Naive thymus-derived CD4-positive, alpha-beta T cell (primary cell): ENCODE results near the gene HIPK2. TPM values are rescaled to one million over a fixed set of nuclear protein-coding genes. Genes with fewer than 3 reads are reported as not detected.
A peak's percentile ranks its signal among the peaks of the same experiment; 100 is the strongest.

ENCODE experiments used
- ATAC-seq: fragments of 150-1000 bp; cut with Tn5 transposase; 2 replicates; pipeline ENCODE4 v1.10.0; 2021; ENCODE audit warnings: mild to moderate bottlenecking, moderate library complexity
- CTCF ChIA-PET: fragments of 350-600 bp; sonication (Branson Sonifier 250); formaldehyde crosslinking; loops from one replicate; lab custom pipeline; 2021; ENCODE audit warnings: antibody characterized with exemption; lab: Charles Lee
- POLR2A ChIA-PET: fragments of 350-600 bp; sonication (Branson Sonifier 250); formaldehyde crosslinking; loops from one replicate; lab custom pipeline; 2021; ENCODE audit warnings: antibody characterized with exemption, inconsistent platforms; lab: Charles Lee
- DNase-seq, 9 donors: peaks; one replicate each; pipeline versions ENCODE4 v3.0.0 to v3.0.0-alpha.2; 2020 to 2022; ENCODE audit warnings: mixed read lengths in 1 of 9
- H3K27ac ChIP-seq: one replicate; pipeline ENCODE4 v1.7.0; 2013; ENCODE audit warnings: mild to moderate bottlenecking, low read depth, low read length, moderate library complexity
- H3K27me3 ChIP-seq, 2 donors: one replicate each; pipeline ENCODE4 v1.7.0; 2013; ENCODE audit warnings: low read length in 2 of 2, mild to moderate bottlenecking in 2 of 2, moderate library complexity in 2 of 2; ENCODE audit not compliant: control insufficient read depth in 2 of 2, insufficient read depth in 2 of 2
- H3K36me3 ChIP-seq, 3 experiments: 1 replicate in 2 of 3; 2 replicates in 1 of 3; pipeline ENCODE4 v1.7.0; 2013; ENCODE audit warnings: low read length in 3 of 3, mild to moderate bottlenecking in 3 of 3, moderate library complexity in 1 of 3; ENCODE audit not compliant: insufficient read depth in 3 of 3, control insufficient read depth in 2 of 3
- H3K4me1 ChIP-seq, 2 donors: one replicate each; pipeline ENCODE4 v1.7.0; 2013; ENCODE audit warnings: low read length in 2 of 2, mild to moderate bottlenecking in 2 of 2, moderate library complexity in 1 of 2; ENCODE audit not compliant: control insufficient read depth in 2 of 2, insufficient read depth in 2 of 2
- H3K4me3 ChIP-seq: 2 replicates; pipeline ENCODE4 v1.7.0; 2013; ENCODE audit warnings: mild to moderate bottlenecking, low read length
- H3K9me3 ChIP-seq, 3 experiments: 1 replicate in 2 of 3; 2 replicates in 1 of 3; pipeline ENCODE4 v1.7.0; 2013; ENCODE audit warnings: low read length in 3 of 3; ENCODE audit not compliant: control insufficient read depth in 2 of 3
- H3K27ac Mint-ChIP-seq, 9 donors: one replicate each; pipeline ENCODE4 v1.8.0; 2020 to 2022; ENCODE audit warnings: mixed read lengths in 9 of 9, mild to moderate bottlenecking in 8 of 9, moderate library complexity in 5 of 9, inconsistent platforms in 2 of 9
- H3K27me3 Mint-ChIP-seq, 5 donors: one replicate each; pipeline ENCODE4 v1.8.0; 2021 to 2022; ENCODE audit warnings: mixed read lengths in 5 of 5, mild to moderate bottlenecking in 1 of 5
- H3K36me3 Mint-ChIP-seq, 5 donors: one replicate each; pipeline ENCODE4 v1.8.0; 2020 to 2022; ENCODE audit warnings: mixed read lengths in 5 of 5, mild to moderate bottlenecking in 3 of 5, inconsistent platforms in 1 of 5
- H3K4me1 Mint-ChIP-seq, 7 donors: one replicate each; pipeline ENCODE4 v1.8.0; 2020 to 2022; ENCODE audit warnings: mixed read lengths in 7 of 7, mild to moderate bottlenecking in 3 of 7, inconsistent platforms in 1 of 7
- H3K4me3 Mint-ChIP-seq, 10 donors: one replicate each; pipeline ENCODE4 v1.8.0; 2020 to 2022; ENCODE audit warnings: mild to moderate bottlenecking in 10 of 10, mixed read lengths in 10 of 10, moderate library complexity in 6 of 10, inconsistent platforms in 2 of 10
- H3K9me3 Mint-ChIP-seq, 11 donors: one replicate each; pipeline ENCODE4 v1.8.0; 2020 to 2022; ENCODE audit warnings: mixed read lengths in 11 of 11, mild to moderate bottlenecking in 4 of 11, inconsistent platforms in 1 of 11, moderate library complexity in 1 of 11
- intact Hi-C, 2 donors: fragments of 100-400 bp; cut with micrococcal nuclease; formaldehyde crosslinking; loops; one replicate each; pipeline ENCODE4 v1.15.1; 2023
- polyA plus RNA-seq, 2 donors: library from polyadenylated mRNA; unstranded; fragments of 300-500 nt; fragmentation: Illumina TruSeq; gene quantifications; one replicate each; pipeline ENCODE4 v1.2.3, GENCODE V29; 2021
- total RNA-seq, 6 experiments: library from RNA in 5 of 6; stranded (reverse) in 5 of 6; gene quantifications; 1 replicate in 5 of 6; 2 replicates in 1 of 6; pipeline ENCODE4 v1.2.3 and lab custom pipeline; 2021 to 2026

HIPK2 gene
- total and polyA plus RNA-seq, 7 experiments from 2014 or later, result 4.6 to 44.0 (median 36.1) TPM

- no peaks in the 10 kb centered on the region for H3K9me3 ChIP-seq
- no peak overlapping the region for H3K4me3 Mint-ChIP-seq
- POLR2A ChIA-PET, result no interaction called here
- peaks cover 0 to 1% (median 0%) of the 10 kb centered on the region in 7 donors for H3K4me1 Mint-ChIP-seq
- intact Hi-C loops, result no loop called here
- no peaks in the 10 kb centered on the region for H3K27me3 Mint-ChIP-seq
- no peak overlapping the region for H3K4me3 ChIP-seq
- H3K9me3 Mint-ChIP-seq, result no peaks in the 10 kb centered on the region
- ATAC-seq (no peak), DNase-seq (no peak)
- no peak overlapping the region for H3K27ac ChIP-seq
- peaks cover 6 to 59% (median 25%) of the 10 kb centered on the region in 5 donors for H3K36me3 Mint-ChIP-seq
- CTCF ChIA-PET, result no interaction called here
- H3K4me1 ChIP-seq, result no peaks in the 10 kb centered on the region
- peak overlapping the region in 1 of 9 donors; percentile 21 for H3K27ac Mint-ChIP-seq
- peaks cover 0 to 76% (median 3%) of the 10 kb centered on the region in 3 experiments for H3K36me3 ChIP-seq
- H3K27me3 ChIP-seq, result no peaks in the 10 kb centered on the region
These were observed 202.5 kb downstream of the HIPK2 start for GRCh38 chr7:139575338-139575680.

GRCh38 chr7:139574618-139575337 lies 203.0 kb downstream of the HIPK2 start:
- no peaks in the 10 kb centered on the region for H3K27me3 Mint-ChIP-seq
- intact Hi-C loops, result no loop called here
- DNase-seq, result no peak
- H3K9me3 Mint-ChIP-seq, result no peaks in the 10 kb centered on the region
- ATAC-seq, result no peak
- ChIA-PET CTCF (no interaction called here), POLR2A (no interaction called here)
- no peak overlapping the region for H3K4me3 ChIP-seq
- no peaks in the 10 kb centered on the region for H3K9me3 ChIP-seq
- peaks cover 0 to 1% (median 0%) of the 10 kb centered on the region in 7 donors for H3K4me1 Mint-ChIP-seq
- no peaks in the 10 kb centered on the region for H3K4me1 ChIP-seq
- no peaks in the 10 kb centered on the region for H3K27me3 ChIP-seq
- no peak overlapping the region for H3K4me3 Mint-ChIP-seq
- H3K27ac ChIP-seq, result no peak overlapping the region
- H3K27ac Mint-ChIP-seq, result peak overlapping the region in 1 of 9 donors; percentile 21
- peaks cover 6 to 58% (median 26%) of the 10 kb centered on the region in 5 donors for H3K36me3 Mint-ChIP-seq
- peaks cover 0 to 75% (median 3%) of the 10 kb centered on the region in 3 experiments for H3K36me3 ChIP-seq

- Histone ChIP-seq H3K27ac (no peak overlapping the region), H3K9me3 (no peaks in the 10 kb centered on the region), H3K4me3 (no peak overlapping the region), H3K27me3 (no peaks in the 10 kb centered on the region), H3K36me3 (peaks cover 0 to 73% (median 3%) of the 10 kb centered on the region in 3 experiments), H3K4me1 (no peaks in the 10 kb centered on the region)
- DNase-seq (no peak), ATAC-seq (no peak)
- Mint-ChIP-seq H3K4me1 (peaks cover 0 to 1% (median 0%) of the 10 kb centered on the region in 7 donors), H3K27me3 (no peaks in the 10 kb centered on the region), H3K36me3 (peaks cover 3 to 52% (median 26%) of the 10 kb centered on the region in 5 donors), H3K9me3 (no peaks in the 10 kb centered on the region), H3K4me3 (no peak overlapping the region), H3K27ac (no peak overlapping the region)
- intact Hi-C loops, result no loop called here
- POLR2A ChIA-PET, result interaction anchor here (0.6 kb wide), 1 partner anchor 15 kb away, joined by 4 read pairs; no protein-coding TSS in a partner anchor
- CTCF ChIA-PET, result no interaction called here
These were observed 203.9 kb downstream of the HIPK2 start for GRCh38 chr7:139573871-139574270.

GRCh38 chr7:139572704-139573385 lies 205.0 kb downstream of the HIPK2 start:
- Mint-ChIP-seq H3K4me1 (peaks cover 0 to 8% (median 8%) of the 10 kb centered on the region in 7 donors), H3K4me3 (no peak overlapping the region), H3K27ac (no peak overlapping the region), H3K27me3 (no peaks in the 10 kb centered on the region), H3K36me3 (peaks cover 2 to 57% (median 33%) of the 10 kb centered on the region in 5 donors), H3K9me3 (peaks cover 0 to 5% (median 0%) of the 10 kb centered on the region in 11 donors)
- ChIA-PET POLR2A (interaction anchor here (1.4 kb wide), 1 partner anchor 10 kb away, joined by 3 read pairs; no protein-coding TSS in a partner anchor), CTCF (no interaction called here)
- Histone ChIP-seq H3K9me3 (no peaks in the 10 kb centered on the region), H3K4me3 (no peak overlapping the region), H3K4me1 (no peaks in the 10 kb centered on the region), H3K36me3 (peaks cover 0 to 73% (median 3%) of the 10 kb centered on the region in 3 experiments), H3K27ac (no peak overlapping the region), H3K27me3 (no peaks in the 10 kb centered on the region)
- ATAC-seq (no peak), DNase-seq (no peak)
- intact Hi-C loops, result no loop called here

- no peaks in the 10 kb centered on the region for H3K9me3 ChIP-seq
- no peak overlapping the region for H3K27ac ChIP-seq
- POLR2A ChIA-PET, result interaction anchor here (1.4 kb wide), 1 partner anchor 9 kb away, joined by 3 read pairs; no protein-coding TSS in a partner anchor
- H3K36me3 ChIP-seq, result peaks cover 0 to 68% (median 3%) of the 10 kb centered on the region in 3 experiments
- no peak overlapping the region for H3K4me3 Mint-ChIP-seq
- ATAC-seq, result no peak
- no peaks in the 10 kb centered on the region for H3K27me3 ChIP-seq
- H3K9me3 Mint-ChIP-seq, result peaks cover 0 to 7% (median 0%) of the 10 kb centered on the region in 11 donors
- no peak overlapping the region for H3K27ac Mint-ChIP-seq
- no peak overlapping the region for H3K4me3 ChIP-seq
- no peaks in the 10 kb centered on the region for H3K4me1 ChIP-seq
- CTCF ChIA-PET, result no interaction called here
- intact Hi-C loops, result no loop called here
- DNase-seq, result no peak
- H3K4me1 Mint-ChIP-seq, result peaks cover 0 to 14% (median 10%) of the 10 kb centered on the region in 7 donors
- H3K36me3 Mint-ChIP-seq, result peaks cover 2 to 61% (median 35%) of the 10 kb centered on the region in 5 donors
- H3K27me3 Mint-ChIP-seq, result no peaks in the 10 kb centered on the region
These were observed 205.7 kb downstream of the HIPK2 start for GRCh38 chr7:139572071-139572470.

- H3K4me1 Mint-ChIP-seq, result peaks cover 0 to 18% (median 14%) of the 10 kb centered on the region in 7 donors
- H3K9me3 Mint-ChIP-seq, result peaks cover 0 to 7% (median 0%) of the 10 kb centered on the region in 11 donors
- ChIA-PET CTCF (no interaction called here), POLR2A (interaction anchor here (1.4 kb wide), 1 partner anchor 9 kb away, joined by 3 read pairs; no protein-coding TSS in a partner anchor)
- peaks cover 2 to 62% (median 39%) of the 10 kb centered on the region in 5 donors for H3K36me3 Mint-ChIP-seq
- DNase-seq (no peak), ATAC-seq (no peak)
- no peak overlapping the region for H3K4me3 Mint-ChIP-seq
- Histone ChIP-seq H3K27me3 (no peaks in the 10 kb centered on the region), H3K9me3 (no peaks in the 10 kb centered on the region), H3K27ac (no peak overlapping the region), H3K4me1 (no peaks in the 10 kb centered on the region), H3K4me3 (no peak overlapping the region), H3K36me3 (peaks cover 0 to 65% (median 3%) of the 10 kb centered on the region in 3 experiments)
- intact Hi-C loops, result no loop called here
- no peak overlapping the region for H3K27ac Mint-ChIP-seq
- no peaks in the 10 kb centered on the region for H3K27me3 Mint-ChIP-seq
These were observed 206.1 kb downstream of the HIPK2 start for GRCh38 chr7:139571651-139572050.
